HUES48 (cell line): ENCODE measurements around the gene MED25.

Source experiments
- H3K27ac ChIP-seq: one replicate; pipeline ENCODE4 v1.7.0; 2013; ENCODE audit warnings: low read depth, low read length, inconsistent platforms
- H3K27me3 ChIP-seq: 2 replicates; pipeline ENCODE4 v1.6.1; 2013; ENCODE audit warnings: mild to moderate bottlenecking, low read length; ENCODE audit not compliant: control insufficient read depth, insufficient read depth
- H3K36me3 ChIP-seq: 2 replicates; pipeline ENCODE4 v1.6.1; 2013; ENCODE audit warnings: low read length; ENCODE audit not compliant: control insufficient read depth, insufficient read depth
- H3K4me1 ChIP-seq: 2 replicates; pipeline ENCODE4 v1.6.1; 2013; ENCODE audit warnings: mild to moderate bottlenecking, low read length; ENCODE audit not compliant: control insufficient read depth, insufficient read depth
- H3K4me3 ChIP-seq: 2 replicates; pipeline ENCODE4 v1.5.1; 2013; ENCODE audit warnings: mild to moderate bottlenecking, low read depth, low read length
- H3K9ac ChIP-seq: 2 replicates; pipeline ENCODE4 v1.6.1; 2013; ENCODE audit warnings: mild to moderate bottlenecking, low read depth, low read length, moderate library complexity
- H3K9me3 ChIP-seq: 2 replicates; pipeline ENCODE4 v1.6.1; 2013; ENCODE audit warnings: low read length; ENCODE audit not compliant: control insufficient read depth, insufficient read depth

MED25 gene

GRCh38 chr19:49852631-49853126 is 34.6 kb downstream of the MED25 start:
- Histone ChIP-seq H3K4me3 (peak overlapping the region; percentile 79), H3K4me1 (peaks cover 16% of the 10 kb centered on the region), H3K27ac (no peak overlapping the region), H3K36me3 (peaks cover 50% of the 10 kb centered on the region), H3K9me3 (no peaks in the 10 kb centered on the region), H3K9ac (no peak overlapping the region), H3K27me3 (no peaks in the 10 kb centered on the region)

GRCh38 chr19:49853852-49854377 is 35.8 kb downstream of the MED25 start:
- H3K4me1 ChIP-seq: peaks cover 16% of the 10 kb centered on the region
- no peak overlapping the region for H3K9ac ChIP-seq
- H3K27me3 ChIP-seq: no peaks in the 10 kb centered on the region
- no peak overlapping the region for H3K27ac ChIP-seq
- peaks cover 62% of the 10 kb centered on the region for H3K36me3 ChIP-seq
- no peaks in the 10 kb centered on the region for H3K9me3 ChIP-seq
- H3K4me3 ChIP-seq: no peak overlapping the region

DNA sequence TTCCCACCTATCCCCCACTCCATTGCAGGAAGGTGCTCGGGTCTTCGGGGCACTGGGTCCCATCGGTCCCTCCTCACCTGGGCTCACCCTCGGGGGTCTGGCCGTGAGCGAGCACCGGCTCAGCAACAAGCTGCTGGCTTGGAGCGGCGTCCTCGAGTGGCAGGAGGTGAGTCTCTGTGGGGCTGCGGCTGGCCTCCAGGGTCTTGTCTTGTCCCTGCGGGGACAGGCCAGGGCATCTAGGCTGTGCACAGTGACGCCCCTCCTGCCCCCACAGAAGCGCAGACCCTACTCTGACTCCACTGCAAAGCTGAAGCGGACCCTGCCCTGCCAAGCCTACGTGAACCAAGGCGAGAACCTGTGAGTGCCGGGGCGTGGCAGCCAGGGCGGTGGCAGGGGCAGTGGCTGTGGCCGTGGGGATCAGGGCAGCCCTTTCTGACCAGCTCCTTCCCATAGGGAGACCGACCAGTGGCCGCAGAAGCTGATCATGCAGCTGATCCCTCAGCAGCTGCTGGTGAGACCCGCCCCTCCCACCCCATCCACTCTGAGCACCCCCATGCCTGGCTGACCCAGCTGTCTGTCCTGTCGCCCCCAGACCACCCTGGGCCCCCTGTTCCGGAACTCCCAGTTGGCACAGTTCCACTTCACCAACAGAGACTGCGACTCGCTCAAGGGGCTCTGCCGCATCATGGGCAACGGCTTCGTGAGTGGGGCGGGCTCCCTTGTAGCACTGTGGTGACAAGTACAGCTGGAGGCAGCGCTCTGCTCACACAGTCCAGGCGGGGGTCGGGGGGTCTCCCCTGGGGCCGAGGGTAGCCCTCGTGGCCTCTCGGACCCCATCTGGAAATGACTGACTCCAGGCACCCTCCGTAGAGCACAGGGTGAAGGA is 36.5 kb downstream of the MED25 start:
- H3K4me3 ChIP-seq: no peak overlapping the region
- no peak overlapping the region for H3K9ac ChIP-seq
- H3K9me3 ChIP-seq: no peaks in the 10 kb centered on the region
- peaks cover 67% of the 10 kb centered on the region for H3K36me3 ChIP-seq
- peaks cover 16% of the 10 kb centered on the region for H3K4me1 ChIP-seq
- H3K27ac ChIP-seq: no peak overlapping the region
- H3K27me3 ChIP-seq: no peaks in the 10 kb centered on the region

DNA sequence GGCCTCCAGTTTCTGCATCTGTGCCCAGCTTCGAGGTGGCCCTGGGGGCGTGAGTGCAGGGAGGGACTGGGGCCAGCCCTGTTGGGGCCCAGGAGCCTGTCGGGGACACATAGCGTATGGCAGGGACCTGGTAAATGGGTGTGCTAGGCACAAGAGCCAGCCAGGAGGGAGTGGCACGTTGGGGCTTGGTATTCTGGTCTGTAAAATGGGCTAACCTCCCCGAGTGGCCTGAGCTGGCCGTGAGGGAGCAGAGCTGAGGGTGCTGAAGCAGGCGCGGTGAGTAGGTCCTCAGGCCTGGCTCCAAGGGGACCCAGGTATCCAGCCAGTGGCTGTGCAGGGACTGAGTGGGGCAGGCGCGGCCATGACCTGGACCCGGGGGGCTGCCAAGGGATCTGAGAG is 37.2 kb downstream of the MED25 start:
- H3K4me3 ChIP-seq: no peak overlapping the region
- H3K27me3 ChIP-seq: no peaks in the 10 kb centered on the region
- no peaks in the 10 kb centered on the region for H3K9me3 ChIP-seq
- peaks cover 12% of the 10 kb centered on the region for H3K4me1 ChIP-seq
- H3K36me3 ChIP-seq: peaks cover 73% of the 10 kb centered on the region
- H3K27ac ChIP-seq: no peak overlapping the region
- no peak overlapping the region for H3K9ac ChIP-seq

DNA sequence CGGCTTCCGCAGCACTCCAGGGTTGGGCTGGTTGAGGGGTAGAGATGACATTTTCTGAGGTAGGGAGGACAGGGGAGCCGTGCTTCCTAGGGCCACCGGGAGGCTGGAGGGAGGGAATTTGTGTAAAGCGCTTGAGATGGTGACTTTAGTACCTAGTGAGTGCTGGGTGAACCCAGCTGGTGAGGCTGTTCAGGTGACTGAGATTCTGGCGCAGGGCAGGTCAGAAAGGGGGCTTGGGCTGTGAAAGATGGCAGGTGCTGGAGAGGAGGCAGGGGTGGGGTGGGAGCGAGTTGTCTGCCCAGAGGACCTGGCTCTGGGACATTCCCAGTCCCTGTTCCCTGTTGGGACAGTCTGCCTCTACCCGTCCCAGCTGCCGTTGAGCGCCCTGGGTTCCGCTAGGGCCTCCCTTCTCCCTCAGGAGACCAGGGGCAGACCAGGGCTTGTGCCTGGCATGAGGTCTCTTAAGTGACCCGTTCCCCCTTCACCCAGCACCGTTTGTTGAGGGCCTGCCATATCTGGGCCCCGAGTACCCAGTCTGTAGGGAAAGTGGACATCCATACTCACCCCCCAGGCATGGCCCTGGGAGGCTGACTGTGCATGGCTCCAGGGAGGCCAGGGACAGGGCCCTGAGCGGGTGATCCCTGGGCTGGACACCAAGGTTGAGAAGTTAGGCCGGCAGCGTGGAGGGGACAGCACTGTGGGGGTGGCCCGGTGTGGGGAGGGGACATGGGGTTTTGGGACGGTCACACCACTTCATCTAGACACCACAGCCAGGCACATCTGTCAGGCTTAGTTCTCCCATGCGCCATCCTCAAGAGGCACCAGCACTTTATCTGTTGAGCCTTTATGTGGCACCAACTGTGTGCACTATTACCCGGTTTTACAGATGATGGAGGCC is 37.8 kb downstream of the MED25 start:
- H3K9me3 ChIP-seq: no peaks in the 10 kb centered on the region
- peaks cover 13% of the 10 kb centered on the region for H3K4me1 ChIP-seq
- no peak overlapping the region for H3K4me3 ChIP-seq
- H3K27ac ChIP-seq: no peak overlapping the region
- H3K27me3 ChIP-seq: no peaks in the 10 kb centered on the region
- no peak overlapping the region for H3K9ac ChIP-seq
- peaks cover 80% of the 10 kb centered on the region for H3K36me3 ChIP-seq

DNA sequence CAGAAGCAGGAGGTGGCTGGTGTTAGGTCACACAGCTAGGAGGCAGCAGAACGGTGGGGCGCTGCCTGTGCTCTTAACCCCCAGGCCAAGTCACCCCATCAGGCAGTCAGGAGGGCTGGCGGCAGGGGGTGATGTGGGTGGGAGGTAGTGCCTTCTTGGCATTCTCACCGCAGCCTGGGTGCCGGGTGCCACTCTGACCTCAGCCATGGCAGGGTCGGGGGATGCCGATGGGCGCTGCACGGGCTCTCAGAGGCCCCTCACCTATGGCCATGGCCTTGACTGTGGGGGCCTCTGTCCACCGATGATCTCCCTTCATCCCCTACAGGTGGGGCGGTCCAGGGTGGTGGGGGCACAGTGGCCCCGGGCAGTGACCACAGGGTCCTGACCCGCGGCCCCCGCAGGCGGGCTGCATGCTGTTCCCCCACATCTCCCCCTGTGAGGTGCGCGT is 38.5 kb downstream of the MED25 start:
- Histone ChIP-seq H3K27ac (no peak overlapping the region), H3K36me3 (peaks cover 84% of the 10 kb centered on the region), H3K9me3 (no peaks in the 10 kb centered on the region), H3K4me1 (peaks cover 16% of the 10 kb centered on the region), H3K9ac (no peak overlapping the region), H3K4me3 (no peak overlapping the region), H3K27me3 (no peaks in the 10 kb centered on the region)

DNA sequence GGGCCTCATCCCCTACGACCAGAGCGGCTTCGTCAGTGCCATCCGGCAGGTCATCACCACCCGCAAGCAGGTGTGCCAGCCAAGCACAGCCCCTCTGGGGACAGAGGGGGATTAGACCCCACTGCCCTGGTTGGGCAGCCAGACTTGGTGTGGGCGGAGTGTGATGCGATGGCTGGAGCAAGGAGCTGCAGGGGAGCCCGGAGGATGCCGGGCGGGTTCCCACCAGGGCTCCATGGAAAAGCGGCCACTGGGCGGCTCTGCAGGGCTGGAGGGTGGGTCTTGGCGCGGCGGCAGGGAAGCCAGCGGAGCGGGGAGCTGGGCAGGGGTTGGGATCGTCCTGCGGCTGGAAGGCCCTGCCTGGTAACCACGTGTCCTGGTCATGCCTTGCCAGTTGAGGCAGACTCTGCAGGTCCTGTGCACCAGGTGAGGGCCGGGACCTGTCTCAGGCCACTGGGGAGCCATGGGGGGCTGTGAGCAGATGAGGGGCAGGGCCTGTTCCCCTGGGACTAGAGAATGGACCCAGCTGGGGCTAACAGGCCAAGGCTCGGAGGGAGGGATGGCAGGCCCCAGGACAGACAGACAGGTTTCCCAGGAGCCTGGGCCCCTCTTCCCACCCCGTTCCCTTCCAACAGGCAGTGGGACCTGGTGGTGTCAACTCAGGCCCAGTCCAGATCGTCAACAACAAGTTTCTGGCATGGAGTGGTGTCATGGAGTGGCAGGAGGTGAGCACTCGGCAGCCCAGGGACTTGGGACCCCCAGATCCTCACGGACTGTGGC is 39.2 kb downstream of the MED25 start:
- peaks cover 86% of the 10 kb centered on the region for H3K36me3 ChIP-seq
- no peak overlapping the region for H3K9ac ChIP-seq
- peak overlapping the region; percentile 28 for H3K27ac ChIP-seq

DNA sequence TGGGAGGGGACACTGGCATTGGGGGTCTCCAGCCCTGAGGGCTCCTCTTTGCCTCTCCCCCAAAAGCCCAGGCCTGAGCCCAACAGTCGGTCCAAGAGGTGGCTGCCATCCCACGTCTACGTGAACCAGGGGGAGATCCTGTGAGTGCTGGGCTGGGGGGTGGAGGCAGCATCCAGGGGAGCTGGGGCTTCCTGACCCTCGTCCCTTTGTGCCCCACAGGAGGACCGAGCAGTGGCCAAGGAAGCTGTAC is 39.7 kb downstream of the MED25 start:
- Histone ChIP-seq H3K9me3 (no peaks in the 10 kb centered on the region), H3K27me3 (no peaks in the 10 kb centered on the region), H3K36me3 (peaks cover 85% of the 10 kb centered on the region), H3K27ac (peak overlapping the region; percentile 28), H3K9ac (no peak overlapping the region), H3K4me1 (peaks cover 8% of the 10 kb centered on the region), H3K4me3 (no peak overlapping the region)

More for the DNA sequence above, 39.2 kb downstream of the MED25 start:
- no peaks in the 10 kb centered on the region for H3K9me3 ChIP-seq
- peaks cover 13% of the 10 kb centered on the region for H3K4me1 ChIP-seq
- H3K4me3 ChIP-seq: no peak overlapping the region
- no peaks in the 10 kb centered on the region for H3K27me3 ChIP-seq

GRCh38 chr19:49858088-49858985 is 40.2 kb downstream of the MED25 start:
- H3K27ac ChIP-seq: peak overlapping the region; percentile 28
- no peak overlapping the region for H3K9ac ChIP-seq
- no peak overlapping the region for H3K4me3 ChIP-seq
- peaks cover 88% of the 10 kb centered on the region for H3K36me3 ChIP-seq
- no peaks in the 10 kb centered on the region for H3K27me3 ChIP-seq
- H3K9me3 ChIP-seq: no peaks in the 10 kb centered on the region
- H3K4me1 ChIP-seq: peaks cover 5% of the 10 kb centered on the region; the same call in 1 of the 2 replicates
